HG02623 (cell line): ENCODE data around the gene PSMB3.

Experiments used
- ATAC-seq: cut with Tn5 transposase; IDR thresholded peaks from one replicate; pipeline ENCODE4 v1.9.1; 2021; ENCODE audit warnings: moderate library complexity; ENCODE audit not compliant: unreplicated experiment

Gene PSMB3

DNA sequence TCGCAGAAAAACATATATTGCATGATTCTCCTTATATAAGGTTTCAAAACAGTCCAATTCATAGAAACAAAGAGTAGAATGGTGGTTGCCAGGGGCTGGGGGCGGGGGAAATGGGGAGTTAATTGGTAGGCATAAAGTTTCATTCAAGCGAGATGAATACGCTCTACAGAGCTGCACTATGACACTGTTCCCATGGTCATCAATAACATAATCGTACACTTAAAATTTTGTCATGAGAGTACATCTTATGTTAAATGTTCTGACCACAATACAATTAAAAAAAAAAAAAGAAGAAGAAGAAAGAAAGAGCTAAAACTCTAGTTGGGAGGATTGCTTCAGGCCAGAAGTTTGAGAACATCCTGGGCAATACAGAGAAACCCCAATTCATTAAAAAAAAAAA is 41.7 kb downstream of the PSMB3 start:
- ATAC-seq: no peak

DNA sequence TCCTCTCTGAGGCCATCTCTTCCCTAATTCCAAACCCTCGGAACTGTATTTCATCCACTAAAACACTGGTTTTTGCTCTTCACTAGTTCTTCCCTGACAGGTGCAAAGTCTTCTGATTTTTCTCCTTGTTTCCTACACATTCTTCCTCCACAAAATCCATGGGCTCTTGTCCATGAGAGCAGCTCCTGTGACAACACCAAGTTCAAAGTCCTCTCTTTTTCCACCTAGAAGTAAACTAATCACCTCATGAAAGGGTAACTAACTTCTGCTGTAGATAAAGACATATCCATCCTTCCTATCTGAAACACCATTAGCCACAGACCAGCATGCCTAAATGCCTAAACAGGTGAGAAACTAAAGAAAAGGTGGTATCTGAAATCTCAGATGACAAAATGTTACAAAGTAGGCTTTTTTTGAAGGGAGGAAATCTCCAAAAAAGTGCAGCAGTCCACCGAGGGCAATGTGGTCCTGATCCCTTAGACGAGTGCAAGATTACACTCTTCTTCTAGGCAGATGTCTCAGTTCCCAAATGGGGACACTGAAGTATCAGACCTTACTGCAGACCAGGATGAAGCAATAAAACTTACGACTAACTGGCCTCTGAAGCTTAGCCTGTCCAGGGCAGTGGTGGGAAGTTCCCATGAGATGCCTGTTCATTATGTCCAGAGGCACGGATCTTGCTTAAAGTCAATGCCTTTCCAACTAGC is 44.1 kb downstream of the PSMB3 start:
- ATAC-seq: no peak

- ATAC-seq: no peak
Measured at GRCh38 chr17:38797158-38797490, 44.6 kb downstream of the PSMB3 start.

DNA sequence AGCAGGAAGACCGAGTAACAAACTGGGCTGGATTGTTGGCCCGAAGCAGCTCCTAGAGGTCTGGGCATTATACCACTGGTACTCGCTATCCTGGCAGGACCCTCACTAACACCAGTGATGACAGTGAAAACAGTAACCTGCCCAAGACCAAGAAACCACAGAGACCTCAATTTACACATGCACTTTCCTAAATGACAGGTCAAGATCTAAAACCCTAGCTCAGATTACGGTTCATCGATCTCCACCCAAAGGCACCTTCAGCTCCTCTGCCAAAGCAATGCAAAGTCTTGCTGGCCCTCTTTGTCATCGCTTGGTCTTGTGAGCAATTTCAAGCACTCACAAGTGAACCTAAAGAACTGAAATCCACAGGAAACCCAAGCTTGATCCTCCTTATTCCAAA is 45.3 kb downstream of the PSMB3 start:
- no peak for ATAC-seq

DNA sequence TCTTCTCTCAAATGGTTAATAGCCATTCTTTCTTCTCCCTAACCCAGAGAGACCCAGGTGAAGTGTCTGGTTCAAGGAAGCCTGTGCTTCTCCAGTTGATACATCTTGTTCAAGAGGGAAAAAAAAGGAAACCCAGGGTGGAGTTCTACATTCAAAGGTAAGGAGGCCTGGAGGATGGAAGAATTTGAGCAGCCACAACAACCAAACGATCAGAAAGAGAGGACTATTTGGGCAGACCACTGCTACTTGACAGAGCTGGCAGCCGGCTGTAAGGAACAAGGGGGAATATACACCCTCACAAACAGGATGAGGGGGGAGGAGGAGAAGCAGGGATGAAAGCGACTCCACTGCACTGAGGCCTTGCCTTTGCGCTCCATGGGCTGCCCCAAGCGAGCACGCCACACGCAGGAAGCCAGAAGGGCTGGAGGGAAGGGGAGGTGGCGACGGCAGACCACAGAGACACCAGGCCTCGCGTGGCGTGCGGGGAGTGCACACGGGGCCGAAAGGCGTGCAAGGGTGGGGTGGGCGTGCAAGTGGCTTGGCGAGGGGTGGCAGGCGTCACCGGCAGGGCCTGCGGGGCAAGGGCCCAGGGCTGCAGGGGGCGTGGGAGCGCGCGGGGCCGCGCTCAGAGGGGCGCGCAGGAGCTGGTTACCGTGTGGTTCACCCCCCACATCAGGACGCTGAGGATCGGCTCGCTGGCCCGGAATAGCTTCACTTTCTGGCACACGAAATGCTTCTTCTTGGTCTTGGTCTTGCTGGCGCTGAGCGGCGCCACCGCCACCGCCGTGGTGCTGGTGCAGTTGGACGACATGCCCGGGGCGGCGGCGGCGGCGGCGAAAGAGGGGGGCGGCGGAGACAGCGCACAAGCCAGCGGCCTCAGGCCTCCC is 46.3 kb downstream of the PSMB3 start:
- ATAC-seq: peak; percentile 14

DNA sequence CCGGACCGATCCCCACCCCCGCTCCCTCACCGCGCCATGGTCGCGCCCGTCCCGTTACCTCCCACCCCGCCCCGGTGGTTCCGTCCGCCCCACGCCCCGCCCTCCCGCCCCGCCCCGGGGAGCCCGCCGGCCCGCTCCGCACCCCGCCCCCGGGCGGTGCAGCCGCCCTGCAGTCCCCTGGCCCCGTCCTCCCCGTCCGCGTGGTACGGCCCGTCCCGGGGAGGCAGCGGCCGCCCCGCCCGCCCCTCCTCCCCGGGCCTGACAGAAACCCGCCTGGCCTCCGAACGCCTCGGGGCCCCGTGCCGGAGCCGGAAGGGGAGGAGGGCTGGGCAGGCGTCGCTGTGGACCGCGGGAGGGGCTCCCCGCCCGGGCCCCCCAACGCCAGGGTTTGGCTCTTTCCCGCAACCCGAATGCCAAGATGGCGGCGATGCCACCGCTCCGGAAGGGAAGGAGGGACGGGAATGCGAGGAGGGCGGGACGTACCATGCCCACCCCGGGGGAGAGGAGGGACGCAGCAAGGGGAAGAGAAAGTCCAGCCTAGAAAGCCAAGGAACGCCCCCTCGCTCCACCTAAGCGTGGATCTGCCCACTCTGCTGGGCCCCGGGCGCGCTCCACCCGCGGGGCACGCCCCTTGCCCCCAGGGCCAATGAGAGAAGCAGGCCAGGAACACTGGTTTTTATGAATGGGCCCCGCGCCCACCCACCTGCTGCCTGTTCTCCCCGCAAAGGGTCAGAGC is 47.1 kb downstream of the PSMB3 start, which contains the start of gene PIP4K2B:
Gene PIP4K2B (minus strand): TSS at position 56 of the 736 bp plus-strand sequence. CDS start 132 bp downstream, outside the sequence.
- ATAC-seq: peak; percentile 72

DNA sequence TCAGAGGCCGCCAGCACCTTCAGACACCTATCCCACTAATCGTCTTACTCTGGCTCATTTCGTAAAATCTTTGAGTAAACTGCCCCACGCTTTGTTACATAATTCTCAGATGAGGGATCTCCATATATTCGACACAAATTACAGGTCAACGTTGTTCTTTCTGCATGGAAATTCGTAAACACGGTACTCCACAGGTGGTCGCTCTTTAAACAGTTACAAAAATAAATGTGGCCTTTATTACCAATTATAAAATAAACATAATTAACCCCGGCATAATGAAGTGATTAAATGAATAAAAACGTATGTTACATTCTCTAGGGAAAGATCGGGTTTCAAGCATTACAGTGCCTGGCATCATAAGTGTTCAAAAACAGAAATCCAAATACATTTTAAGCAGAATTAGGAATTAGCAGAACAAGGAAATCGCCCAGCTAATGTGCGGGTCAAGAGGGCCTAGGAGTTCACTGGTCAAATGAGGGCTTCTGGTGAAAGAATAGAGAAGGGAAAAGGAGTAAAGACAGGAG is 47.8 kb downstream of the PSMB3 start:
- no peak for ATAC-seq

DNA sequence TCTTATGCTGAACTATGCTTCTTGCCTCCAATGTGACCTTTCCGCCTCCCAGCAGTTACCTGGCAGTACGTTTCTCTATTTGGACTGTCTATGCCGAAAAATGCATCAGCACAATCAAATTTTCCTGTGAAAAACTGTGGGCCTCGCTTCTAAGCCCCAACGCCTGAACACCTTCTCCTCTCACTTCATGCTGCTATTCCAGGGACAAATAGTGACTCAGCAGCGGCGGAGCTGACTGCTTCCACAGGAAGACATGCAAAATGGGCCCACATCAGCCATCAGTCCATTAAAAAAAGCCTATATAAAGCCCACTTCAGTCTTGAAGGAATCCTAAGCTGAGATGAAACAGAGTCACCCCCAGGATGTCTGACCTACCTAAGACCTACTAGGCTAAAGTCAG is 57.3 kb downstream of the PSMB3 start:
- no peak for ATAC-seq
